Body of pancreas (tissue), 4 donors: ENCODE measurements around the gene HDLBP.

Experiments used
- CTCF ChIP-seq, 7 experiments: fragments of 450-650 bp in 4 of 7; fragments of 200-600 bp in 3 of 7; sonication (generic) in 3 of 7; IDR thresholded peaks; one replicate each; pipeline ENCODE4 v1.5.1; 2016 to 2019; ENCODE audit warnings: antibody characterized with exemption in 7 of 7
- POLR2A ChIP-seq, 3 donors: fragments of 450-650 bp; IDR thresholded peaks; one replicate each; pipeline ENCODE4 v1.6.1; 2016; ENCODE audit warnings: antibody characterized with exemption in 3 of 3, mild to moderate bottlenecking in 2 of 3

DNA sequence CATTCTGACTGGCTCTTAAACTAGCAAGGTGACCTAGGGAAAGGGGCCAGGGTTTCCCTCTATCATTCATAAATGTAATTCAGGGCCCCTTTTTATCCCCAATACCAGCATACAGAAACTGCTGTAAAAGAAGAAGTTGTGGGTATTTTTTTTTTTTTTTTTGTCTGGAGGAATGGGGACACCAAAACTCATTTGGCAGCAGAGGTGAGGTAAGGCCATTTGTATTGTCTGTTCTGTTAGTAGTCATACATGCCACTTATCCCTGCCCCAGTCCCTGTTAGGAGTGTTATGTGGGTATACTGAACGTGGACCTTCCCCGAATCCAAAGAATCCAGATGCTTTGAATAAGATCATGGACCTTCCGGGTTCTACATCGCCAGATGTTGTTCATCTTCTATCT is 1.9 kb upstream of the HDLBP start:
- no peak for TF ChIP-seq CTCF (IDR thresholded peaks at IDR 0.05)
- TF ChIP-seq POLR2A (IDR thresholded peaks at IDR 0.05) = no peak
